Measurements from ENCODE around the gene PHC3.

The PHC3 gene

GRCh38 chr3:170098753-170099152 is 82.8 kb downstream of the PHC3 start:
- no peak overlapping the region for H3K4me3 ChIP-seq (ENCODE audit: control insufficient read depth, low read depth, low read length)
- TF ChIP-seq CTCF (conservative IDR thresholded peaks at IDR 0.05; ENCODE audit: control insufficient read depth, insufficient read depth, low read depth, low read length), result no peak
- no peak for DNase-seq (ENCODE audit: low read depth)

GRCh38 chr3:170096342-170096741 is 85.2 kb downstream of the PHC3 start:
- no peak for TF ChIP-seq CTCF (conservative IDR thresholded peaks at IDR 0.05; ENCODE audit: control insufficient read depth, insufficient read depth, low read depth, low read length)

GRCh38 chr3:170095771-170096170 is 85.8 kb downstream of the PHC3 start:
- DNase-seq (ENCODE audit: low read depth), result no peak
- no peak overlapping the region for H3K4me3 ChIP-seq (ENCODE audit: control insufficient read depth, low read depth, low read length)
- TF ChIP-seq CTCF (conservative IDR thresholded peaks at IDR 0.05; ENCODE audit: control insufficient read depth, insufficient read depth, low read depth, low read length), result no peak

More at GRCh38 chr3:170096342-170096741, 85.2 kb downstream of the PHC3 start:
- no peak overlapping the region for H3K4me3 ChIP-seq (ENCODE audit: control insufficient read depth, low read depth, low read length)
- DNase-seq (ENCODE audit: low read depth), result no peak

GRCh38 chr3:170092907-170093306 is 88.6 kb downstream of the PHC3 start:
- no peak overlapping the region for H3K4me3 ChIP-seq (ENCODE audit: control insufficient read depth, low read depth, low read length)
- TF ChIP-seq CTCF (conservative IDR thresholded peaks at IDR 0.05; ENCODE audit: control insufficient read depth, insufficient read depth, low read depth, low read length), result no peak
- no peak for DNase-seq (ENCODE audit: low read depth)

- no peak for DNase-seq (ENCODE audit: low read depth)
- no peak for TF ChIP-seq CTCF (conservative IDR thresholded peaks at IDR 0.05; ENCODE audit: control insufficient read depth, insufficient read depth, low read depth, low read length)
These were observed 90.9 kb downstream of the PHC3 start for GRCh38 chr3:170090601-170090981.

GRCh38 chr3:170089862-170090600 is 91.5 kb downstream of the PHC3 start:
- H3K4me3 ChIP-seq (ENCODE audit: control insufficient read depth, low read depth, low read length), result no peak overlapping the region
- no peak for TF ChIP-seq CTCF (conservative IDR thresholded peaks at IDR 0.05; ENCODE audit: control insufficient read depth, insufficient read depth, low read depth, low read length)
- no peak for DNase-seq (ENCODE audit: low read depth)

More at GRCh38 chr3:170090601-170090981, 90.9 kb downstream of the PHC3 start:
- no peak overlapping the region for H3K4me3 ChIP-seq (ENCODE audit: control insufficient read depth, low read depth, low read length)
